GM12878 (cell line): ENCODE data around the gene TLR5.

Source experiments
- ATF7 ChIP-seq: fragments of 450-650 bp; IDR thresholded peaks from 2 replicates; pipeline ENCODE4 v1.6.1; 2016; ENCODE audit warnings: low read depth, mild to moderate bottlenecking
- CTCF ChIP-seq, 3 experiments: IDR thresholded peaks in 2 of 3; conservative IDR thresholded peaks in 1 of 3; 2 replicates each; pipeline ENCODE4 v1.5.1; 2011; ENCODE audit warnings: low read depth in 3 of 3, low read length in 3 of 3, mild to moderate bottlenecking in 3 of 3, control low read depth in 2 of 3, moderate library complexity in 2 of 3, inconsistent platforms in 1 of 3, mixed read lengths in 1 of 3; ENCODE audit not compliant: control insufficient read depth in 2 of 3, insufficient read depth in 1 of 3; ENCODE audit errors: extremely low read depth in 1 of 3
- EZH2 ChIP-seq: IDR thresholded peaks from 2 replicates; pipeline ENCODE4 v1.6.1; 2012; ENCODE audit warnings: low read depth, mild to moderate bottlenecking, control low read depth, inconsistent platforms, low read length, borderline replicate concordance; ENCODE audit not compliant: control insufficient read depth
- POLR2A ChIP-seq: IDR thresholded peaks from 2 replicates; pipeline ENCODE4 v1.6.1; 2011; ENCODE audit warnings: low read depth, mild to moderate bottlenecking, low read length
- PRDM15 ChIP-seq: fragments of 450-650 bp; formaldehyde crosslinking; IDR thresholded peaks from 2 replicates; pipeline ENCODE4 v1.4.0; 2020; ENCODE audit warnings: mild to moderate bottlenecking, moderate library complexity
- REST ChIP-seq: IDR thresholded peaks from 2 replicates; pipeline ENCODE4 v1.6.1; 2012; ENCODE audit warnings: mild to moderate bottlenecking, low read depth, low read length
- SMARCA5 ChIP-seq: fragments of 450-650 bp; IDR thresholded peaks from 2 replicates; pipeline ENCODE4 v1.6.1; 2017; ENCODE audit warnings: mild to moderate bottlenecking
- SUZ12 ChIP-seq: fragments of 200-600 bp; sonication (generic); IDR thresholded peaks from one replicate; pipeline ENCODE4 v1.6.1; 2018; ENCODE audit warnings: antibody characterized with exemption, mild to moderate bottlenecking; ENCODE audit not compliant: unreplicated experiment
- TCF3 ChIP-seq: IDR thresholded peaks from 2 replicates; pipeline ENCODE4 v1.6.1; 2012; ENCODE audit warnings: low read depth, mild to moderate bottlenecking, low read length, borderline replicate concordance; ENCODE audit not compliant: insufficient read depth
- YY1 ChIP-seq: IDR thresholded peaks from 2 replicates; pipeline ENCODE4 v1.6.1; 2011; ENCODE audit warnings: low read depth, mild to moderate bottlenecking, low read length

- no peak for TF ChIP-seq POLR2A
- no peak for TF ChIP-seq SUZ12
- no peak for TF ChIP-seq YY1
- no peak for TF ChIP-seq TCF3
- no peak for TF ChIP-seq REST
- no peak for TF ChIP-seq ATF7
- TF ChIP-seq CTCF (IDR thresholded peaks at IDR 0.05 in 2 of 3, conservative IDR thresholded peaks at IDR 0.05 in 1 of 3; ENCODE audit: control insufficient read depth in 2 of 3, extremely low read depth in 1 of 3, insufficient read depth in 1 of 3, low read depth in 3 of 3, low read length in 3 of 3), result no peak
- no peak for TF ChIP-seq PRDM15 (CRISPR knock-in tag)
- no peak for TF ChIP-seq SMARCA5
- TF ChIP-seq EZH2, result no peak
Observed at GRCh38 chr1:223133306-223133823, 9.7 kb downstream of the TLR5 start.
